Suprapubic skin (tissue), 3 donors: ENCODE measurements around the gene FEN1.

Source experiments
- POLR2A ChIP-seq, 2 donors: fragments of 450-650 bp; IDR thresholded peaks; one replicate each; pipeline ENCODE4 v1.6.1; 2017; ENCODE audit warnings: antibody characterized with exemption in 2 of 2, mild to moderate bottlenecking in 2 of 2, moderate library complexity in 2 of 2
- TF ChIP-seq, protein P1 (sequence below), 2 donors: fragments of 200-600 bp in 1 of 2; fragments of 450-650 bp in 1 of 2; sonication (generic) in 1 of 2; IDR thresholded peaks; one replicate each; pipeline ENCODE4 v1.5.1; 2016 to 2019; ENCODE audit warnings: antibody characterized with exemption in 2 of 2, mild to moderate bottlenecking in 1 of 2, moderate library complexity in 1 of 2

DNA sequence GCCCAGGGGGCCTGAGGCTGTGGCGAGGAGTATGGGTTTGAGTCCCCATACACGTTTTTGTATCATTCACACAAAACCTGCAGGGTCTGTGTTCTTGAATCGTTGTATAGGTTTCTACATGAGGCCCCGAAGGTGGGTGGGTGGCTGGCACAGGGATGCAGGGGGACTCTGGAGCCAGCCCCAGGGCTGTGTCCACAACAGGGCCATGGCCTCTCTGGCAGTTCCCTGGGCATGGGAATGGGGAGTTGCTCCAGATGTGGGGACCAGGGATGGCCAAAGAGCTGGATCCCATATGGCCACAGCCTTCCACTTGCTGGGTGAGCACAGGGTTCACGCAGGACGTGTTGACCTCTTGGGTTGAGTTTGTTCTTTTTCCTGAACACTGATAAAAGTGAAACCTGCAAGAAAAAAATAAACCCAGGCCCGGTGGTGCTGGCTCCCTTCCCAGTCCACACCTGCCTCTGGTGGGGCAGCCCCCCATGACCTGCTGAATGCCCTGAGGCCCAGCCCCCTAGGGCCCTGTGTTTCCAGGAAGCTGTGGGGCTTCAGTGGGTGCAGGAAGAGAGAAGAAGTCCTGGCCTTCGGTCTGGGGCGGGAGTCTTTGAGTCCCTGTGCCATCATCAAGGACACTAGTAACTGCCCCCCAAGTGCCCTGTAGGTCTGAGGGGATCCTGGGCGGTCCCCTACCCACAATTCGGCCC lies 24.2 kb upstream of the FEN1 start:
- no peak for TF ChIP-seq POLR2A (IDR thresholded peaks at IDR 0.05)
- TF ChIP-seq, protein P1, sequence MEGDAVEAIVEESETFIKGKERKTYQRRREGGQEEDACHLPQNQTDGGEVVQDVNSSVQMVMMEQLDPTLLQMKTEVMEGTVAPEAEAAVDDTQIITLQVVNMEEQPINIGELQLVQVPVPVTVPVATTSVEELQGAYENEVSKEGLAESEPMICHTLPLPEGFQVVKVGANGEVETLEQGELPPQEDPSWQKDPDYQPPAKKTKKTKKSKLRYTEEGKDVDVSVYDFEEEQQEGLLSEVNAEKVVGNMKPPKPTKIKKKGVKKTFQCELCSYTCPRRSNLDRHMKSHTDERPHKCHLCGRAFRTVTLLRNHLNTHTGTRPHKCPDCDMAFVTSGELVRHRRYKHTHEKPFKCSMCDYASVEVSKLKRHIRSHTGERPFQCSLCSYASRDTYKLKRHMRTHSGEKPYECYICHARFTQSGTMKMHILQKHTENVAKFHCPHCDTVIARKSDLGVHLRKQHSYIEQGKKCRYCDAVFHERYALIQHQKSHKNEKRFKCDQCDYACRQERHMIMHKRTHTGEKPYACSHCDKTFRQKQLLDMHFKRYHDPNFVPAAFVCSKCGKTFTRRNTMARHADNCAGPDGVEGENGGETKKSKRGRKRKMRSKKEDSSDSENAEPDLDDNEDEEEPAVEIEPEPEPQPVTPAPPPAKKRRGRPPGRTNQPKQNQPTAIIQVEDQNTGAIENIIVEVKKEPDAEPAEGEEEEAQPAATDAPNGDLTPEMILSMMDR (IDR thresholded peaks at IDR 0.05): no peak
